Measurements from ENCODE around the gene TMEM260.

GRCh38 chr14:56687123-56687522 is 107.5 kb downstream of the TMEM260 start:
- TF ChIP-seq CTCF (IDR thresholded peaks at IDR 0.05; ENCODE audit: extremely low read depth in 1 of 2, insufficient read depth in 1 of 2, low read depth in 1 of 2, low read length in 2 of 2) = no peak
- no peak for TF ChIP-seq POLR2AphosphoS5 (IDR thresholded peaks at IDR 0.05; ENCODE audit: insufficient read depth, low read depth, low read length)
- no peak for TF ChIP-seq MAX (IDR thresholded peaks at IDR 0.05; ENCODE audit: insufficient read depth, insufficient read length)
- TF ChIP-seq POLR2A (IDR thresholded peaks at IDR 0.05; ENCODE audit: low read depth, low read length) = no peak
